Lung (tissue), 12 donors: ENCODE measurements around the gene GFI1B. TPM values are rescaled to one million over a fixed set of nuclear protein-coding genes. Genes with fewer than 3 reads are reported as not detected.

ENCODE experiments used
- ATAC-seq: fragments of 200-7000 bp; cut with Tn5 transposase; one replicate; pipeline ENCODE4 v1.9.1; 2020; ENCODE audit warnings: moderate number of reproducible peaks; ENCODE audit not compliant: insufficient read depth, low FRiP score
- DNase-seq, 3 donors: peaks; one replicate each; pipeline ENCODE4 v3.0.0-alpha.2; 2013 to 2017
- H3K27ac ChIP-seq, 2 donors: one replicate each; pipeline ENCODE4 v1.5.1; 2013; ENCODE audit warnings: mild to moderate bottlenecking in 2 of 2, moderate library complexity in 2 of 2, control low read depth in 1 of 2, inconsistent platforms in 1 of 2, low read depth in 1 of 2, low read length in 1 of 2
- H3K27me3 ChIP-seq, 3 donors: one replicate each; pipeline ENCODE4 v1.5.1; 2013; ENCODE audit warnings: low read length in 2 of 3; ENCODE audit not compliant: control insufficient read depth in 3 of 3, insufficient read depth in 3 of 3
- H3K36me3 ChIP-seq, 4 donors: one replicate each; pipeline ENCODE4 v1.5.1; 2013; ENCODE audit warnings: low read length in 4 of 4, mild to moderate bottlenecking in 1 of 4, moderate library complexity in 1 of 4; ENCODE audit not compliant: control insufficient read depth in 4 of 4, insufficient read depth in 4 of 4
- H3K4me1 ChIP-seq, 5 donors: one replicate each; pipeline ENCODE4 v1.5.1; 2013; ENCODE audit warnings: low read length in 5 of 5, mild to moderate bottlenecking in 2 of 5, moderate library complexity in 1 of 5; ENCODE audit not compliant: control insufficient read depth in 5 of 5, insufficient read depth in 5 of 5
- H3K4me3 ChIP-seq: one replicate; pipeline ENCODE4 v1.5.1; 2013; ENCODE audit warnings: mild to moderate bottlenecking, control low read depth, moderate library complexity
- H3K9ac ChIP-seq, 2 donors: one replicate each; pipeline ENCODE4 v1.5.1; 2013; ENCODE audit warnings: low read length in 2 of 2, control low read depth in 1 of 2; ENCODE audit not compliant: insufficient read depth in 1 of 2
- H3K9me3 ChIP-seq, 4 donors: one replicate each; pipeline ENCODE4 v1.5.1; 2013; ENCODE audit warnings: low read length in 3 of 4, mild to moderate bottlenecking in 1 of 4, moderate library complexity in 1 of 4; ENCODE audit not compliant: control insufficient read depth in 4 of 4, insufficient read depth in 3 of 4
- CTCF ChIP-seq: IDR thresholded peaks from 2 replicates; pipeline ENCODE4 v1.5.1; 2012; ENCODE audit warnings: mild to moderate bottlenecking; ENCODE audit errors: control extremely low read depth, extremely low read depth
- WGBS, 2 donors: extraction: QIAGEN DNeasy Blood & Tissue Kit; methylation state at CpG; one replicate each; pipeline ENCODE4 v1.1.7; 2013; 5-methylcytosine and 5-hydroxymethylcytosine counted together
- polyA plus RNA-seq, 2 donors: library from polyadenylated mRNA; stranded (reverse); fragments of 200-250 nt; gene quantifications; one replicate each; pipeline ENCODE4 v1.2.1, GENCODE V29; 2013
- total RNA-seq, 2 donors: library from RNA; depleted of rRNA in 1 of 2; stranded (reverse); fragments of >200 nt in 1 of 2; gene quantifications; one replicate each; pipeline ENCODE4 v1.2.1, GENCODE V29; 2014 to 2021
- donor health status: control.
- donor health status: control.
- donor health status: Bipolar disorder and iron deficiency.
- donor health status: healthy.
- donor health status: DM: yes; HTN: yes; CAD: no.

GFI1B gene
- total and polyA plus RNA-seq, 4 donors: 0.25 to 1.4 (median 0.76) TPM

- no peaks in the 10 kb centered on the region for H3K36me3 ChIP-seq
- DNase-seq: no peak
- H3K4me1 ChIP-seq: peaks cover 0 to 3% (median 0%) of the 10 kb centered on the region in 5 donors
- H3K9me3 ChIP-seq: no peaks in the 10 kb centered on the region
- H3K4me3 ChIP-seq: no peak overlapping the region
- H3K9ac ChIP-seq: no peak overlapping the region
- no peak for ATAC-seq
- no peak for TF ChIP-seq CTCF
- WGBS, 2 donors: 78 to 88% methylated on average over 7 of the region's 7 CpGs
- H3K27ac ChIP-seq: no peak overlapping the region
- peaks cover 0 to 2% (median 0%) of the 10 kb centered on the region in 3 donors for H3K27me3 ChIP-seq
Observed at GRCh38 chr9:132969783-132970182, 8.7 kb upstream of the GFI1B start.

GRCh38 chr9:132970324-132971062 lies 8.0 kb upstream of the GFI1B start:
- Histone ChIP-seq H3K27ac (no peak overlapping the region), H3K9me3 (no peaks in the 10 kb centered on the region), H3K4me1 (peaks cover 0 to 3% (median 0%) of the 10 kb centered on the region in 5 donors), H3K36me3 (no peaks in the 10 kb centered on the region), H3K27me3 (peaks cover 0 to 2% (median 2%) of the 10 kb centered on the region in 3 donors), H3K9ac (no peak overlapping the region), H3K4me3 (no peak overlapping the region)
- DNase-seq (peak in 1 of 3 donors; percentile 58), ATAC-seq (peak; percentile 34)
- WGBS, 2 donors: 79 to 84% methylated on average over 16 of the region's 16 CpGs
- TF ChIP-seq CTCF: no peak

GRCh38 chr9:132973166-132973565 lies 5.3 kb upstream of the GFI1B start:
- Histone ChIP-seq H3K4me1 (peaks cover 0 to 3% (median 0%) of the 10 kb centered on the region in 5 donors), H3K9ac (no peak overlapping the region), H3K27ac (no peak overlapping the region), H3K9me3 (no peaks in the 10 kb centered on the region), H3K36me3 (no peaks in the 10 kb centered on the region), H3K27me3 (peaks cover 0 to 8% (median 5%) of the 10 kb centered on the region in 3 donors), H3K4me3 (no peak overlapping the region)
- no peak for DNase-seq
- no peak for TF ChIP-seq CTCF
- no peak for ATAC-seq
- WGBS, 2 donors: 80 to 85% methylated on average over 18 of the region's 18 CpGs

- Histone ChIP-seq H3K9me3 (no peaks in the 10 kb centered on the region), H3K4me1 (peaks cover 0 to 3% (median 0%) of the 10 kb centered on the region in 5 donors), H3K36me3 (no peaks in the 10 kb centered on the region), H3K27ac (no peak overlapping the region), H3K27me3 (peaks cover 0 to 14% (median 10%) of the 10 kb centered on the region in 3 donors), H3K4me3 (no peak overlapping the region), H3K9ac (no peak overlapping the region)
- no peak for TF ChIP-seq CTCF
- WGBS, 2 donors: 86 to 88% methylated on average over 5 of the region's 5 CpGs
- no peak for ATAC-seq
- no peak for DNase-seq
Observed at GRCh38 chr9:132973713-132974112, 4.8 kb upstream of the GFI1B start.
